ENCODE results near the gene ATAT1. TPM values are rescaled to one million over a fixed set of nuclear protein-coding genes. Genes with fewer than 3 reads are reported as not detected.
A peak's percentile ranks its signal among the peaks of the same experiment; 100 is the strongest.

Gene ATAT1
- total and polyA plus RNA-seq, 9 of the 15 experiments (the other 6 are each of a cell fraction or from before 2014, with no cell fraction given), result 0.65 to 5.8 (median 1.6) TPM

- TF ChIP-seq PRDM10 (IDR thresholded peaks at IDR 0.05; ENCODE audit: partially characterized antibody), result no peak
- TF ChIP-seq TAF1 (IDR thresholded peaks at IDR 0.05; ENCODE audit: control insufficient read depth, extremely low read depth, insufficient read depth, low read length, severe bottlenecking), result no peak
- no peak for TF ChIP-seq KLF16 (IDR thresholded peaks at IDR 0.05)
- no peak for TF ChIP-seq PURB (CRISPR knock-in tag; IDR thresholded peaks at IDR 0.05; ENCODE audit: low read depth)
- no peak for TF ChIP-seq ZNF780A (CRISPR knock-in tag; IDR thresholded peaks at IDR 0.05)
- TF ChIP-seq STAT6 (CRISPR knock-in tag; IDR thresholded peaks at IDR 0.05), result no peak
- no peak for TF ChIP-seq CBFA2T3 (IDR thresholded peaks at IDR 0.05)
- peak in 1 of 2 experiments; percentile 31; a peak in 1 of 4 replicates for TF ChIP-seq HDAC1 (IDR thresholded peaks at IDR 0.05)
- TF ChIP-seq SNAPC5 (CRISPR knock-in tag; IDR thresholded peaks at IDR 0.05), result no peak
- TF ChIP-seq ZNF778 (CRISPR knock-in tag; IDR thresholded peaks at IDR 0.05), result no peak
- no peak for TF ChIP-seq MCM5 (IDR thresholded peaks at IDR 0.05; ENCODE audit: low read depth)
- TF ChIP-seq PRPF4 (IDR thresholded peaks at IDR 0.05; ENCODE audit: insufficient read depth, low read depth, low read length, poor library complexity, severe bottlenecking), result no peak
- TF ChIP-seq TEAD4 (IDR thresholded peaks at IDR 0.05; ENCODE audit: low read length), result no peak
- no peak for TF ChIP-seq TEAD4 (CRISPR knock-in tag; IDR thresholded peaks at IDR 0.05; ENCODE audit: borderline replicate concordance)
- no peak for TF ChIP-seq C11orf30 (IDR thresholded peaks at IDR 0.05; ENCODE audit: low read depth)
- TF ChIP-seq ETS1 (conservative IDR thresholded peaks at IDR 0.05; ENCODE audit: control insufficient read depth, low read depth, low read length), result no peak
- no peak for TF ChIP-seq NFE2L1 (tag; IDR thresholded peaks at IDR 0.05; ENCODE audit: borderline replicate concordance, low read depth)
- no peak for TF ChIP-seq ZNF764 (CRISPR knock-in tag; IDR thresholded peaks at IDR 0.05; ENCODE audit: low read depth)
- no peak for TF ChIP-seq ZNF311 (CRISPR knock-in tag; IDR thresholded peaks at IDR 0.05)
- no peak for TF ChIP-seq RBBP5 (IDR thresholded peaks at IDR 0.05; ENCODE audit: borderline replicate concordance, insufficient read depth, low read length, poor library complexity, severe bottlenecking)
Observed at GRCh38 chr6:30626484-30627366, at the start of gene ATAT1 (continued).

All from K562 (cell line).